Osteocyte (in vitro differentiated cells): Measurements from ENCODE around the gene PASD1. TPM values are rescaled to one million over a fixed set of nuclear protein-coding genes. Genes with fewer than 3 reads are reported as not detected.

Source experiments
- DNase-seq: peaks from one replicate; pipeline ENCODE4 v3.0.0; 2021; ENCODE audit warnings: mixed read lengths; ENCODE audit not compliant: unreplicated experiment; ENCODE audit errors: extremely low spot score
- H3K27ac Mint-ChIP-seq: one replicate; pipeline ENCODE4 v1.8.0; 2021; ENCODE audit warnings: mild to moderate bottlenecking, mixed read lengths; ENCODE audit not compliant: unreplicated experiment
- H3K27me3 Mint-ChIP-seq: one replicate; pipeline ENCODE4 v1.8.0; 2021; ENCODE audit warnings: mixed read lengths; ENCODE audit not compliant: unreplicated experiment
- H3K36me3 Mint-ChIP-seq: one replicate; pipeline ENCODE4 v1.8.0; 2021; ENCODE audit warnings: mixed read lengths; ENCODE audit not compliant: unreplicated experiment
- H3K4me1 Mint-ChIP-seq: one replicate; pipeline ENCODE4 v1.8.0; 2021; ENCODE audit warnings: mixed read lengths; ENCODE audit not compliant: unreplicated experiment
- H3K4me3 Mint-ChIP-seq: one replicate; pipeline ENCODE4 v1.8.0; 2021; ENCODE audit warnings: mild to moderate bottlenecking, moderate library complexity, mixed read lengths; ENCODE audit not compliant: unreplicated experiment
- H3K9me3 Mint-ChIP-seq: one replicate; pipeline ENCODE4 v1.8.0; 2021; ENCODE audit warnings: mixed read lengths; ENCODE audit not compliant: unreplicated experiment
- CTCF ChIP-seq: fragments of 200-600 bp; sonication (generic); IDR thresholded peaks from 2 replicates; pipeline ENCODE4 v1.5.0; 2021; ENCODE audit warnings: antibody characterized with exemption, mild to moderate bottlenecking, moderate library complexity
- total RNA-seq: library from RNA; stranded (reverse); gene quantifications from 2 replicates; pipeline ENCODE4 v1.2.1, GENCODE V29; 2021

PASD1 gene
- total RNA-seq, 1 donor from 2014 or later, result not detected

DNA sequence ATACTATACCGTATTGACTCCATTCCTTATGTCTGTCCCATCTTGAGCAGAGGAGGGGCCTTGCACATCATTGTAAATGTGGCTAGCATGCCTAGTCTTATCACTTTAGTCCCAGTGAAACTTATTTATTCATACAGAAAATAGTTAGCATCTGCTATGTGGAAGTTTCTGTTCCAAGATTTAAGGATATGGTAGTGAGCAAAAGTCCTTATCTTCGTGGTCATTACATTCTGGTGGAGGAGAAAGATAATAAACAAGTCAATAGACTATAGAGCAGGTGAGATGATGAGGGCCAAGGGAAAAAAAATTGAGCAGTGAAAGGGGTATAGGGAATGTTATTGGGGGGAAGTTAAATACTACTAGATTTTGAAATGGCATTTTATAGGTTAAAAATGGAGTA lies 68.3 kb downstream of the PASD1 start:
- no peaks in the 10 kb centered on the region for H3K4me1 Mint-ChIP-seq
- DNase-seq, result no peak
- no peak overlapping the region for H3K4me3 Mint-ChIP-seq
- no peak for TF ChIP-seq CTCF
- H3K36me3 Mint-ChIP-seq, result no peaks in the 10 kb centered on the region
- no peaks in the 10 kb centered on the region for H3K27me3 Mint-ChIP-seq
- no peak overlapping the region for H3K27ac Mint-ChIP-seq
- peaks cover 14% of the 10 kb centered on the region for H3K9me3 Mint-ChIP-seq

GRCh38 chrX:151633157-151633556 lies 69.7 kb downstream of the PASD1 start:
- H3K27me3 Mint-ChIP-seq, result no peaks in the 10 kb centered on the region
- H3K9me3 Mint-ChIP-seq, result peaks cover 20% of the 10 kb centered on the region
- no peaks in the 10 kb centered on the region for H3K36me3 Mint-ChIP-seq
- no peaks in the 10 kb centered on the region for H3K4me1 Mint-ChIP-seq
- no peak for DNase-seq
- H3K4me3 Mint-ChIP-seq, result no peak overlapping the region
- no peak for TF ChIP-seq CTCF
- H3K27ac Mint-ChIP-seq, result no peak overlapping the region

GRCh38 chrX:151634937-151635336 lies 71.5 kb downstream of the PASD1 start:
- Mint-ChIP-seq H3K4me3 (no peak overlapping the region), H3K27ac (no peak overlapping the region), H3K9me3 (peaks cover 29% of the 10 kb centered on the region), H3K36me3 (no peaks in the 10 kb centered on the region), H3K4me1 (no peaks in the 10 kb centered on the region), H3K27me3 (no peaks in the 10 kb centered on the region)
- no peak for DNase-seq
- TF ChIP-seq CTCF, result no peak

DNA sequence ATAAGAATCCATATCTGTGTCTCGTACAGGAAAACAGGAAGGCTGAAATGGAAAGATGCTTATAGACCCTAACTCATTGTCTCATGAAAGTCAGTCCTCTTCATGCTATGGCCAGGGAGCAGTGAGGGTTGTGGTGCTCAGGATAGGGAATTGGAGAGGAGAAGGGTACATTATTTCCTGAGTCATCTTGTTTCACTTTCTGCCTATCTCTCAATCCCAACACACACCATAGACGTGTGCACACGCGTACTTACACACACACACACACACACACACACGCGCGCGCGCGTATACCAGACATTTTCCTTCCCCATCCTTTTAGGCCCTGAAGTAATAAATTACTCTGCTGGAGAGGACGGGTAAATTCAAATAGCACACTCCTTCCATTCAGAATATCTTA lies 78.1 kb downstream of the PASD1 start:
- no peak overlapping the region for H3K27ac Mint-ChIP-seq
- no peak overlapping the region for H3K4me3 Mint-ChIP-seq
- H3K36me3 Mint-ChIP-seq, result no peaks in the 10 kb centered on the region
- H3K4me1 Mint-ChIP-seq, result no peaks in the 10 kb centered on the region
- TF ChIP-seq CTCF, result no peak
- no peak for DNase-seq
- H3K27me3 Mint-ChIP-seq, result no peaks in the 10 kb centered on the region
- H3K9me3 Mint-ChIP-seq, result peaks cover 26% of the 10 kb centered on the region

GRCh38 chrX:151675121-151675746 lies 111.8 kb downstream of the PASD1 start:
- no peak overlapping the region for H3K4me3 Mint-ChIP-seq
- H3K36me3 Mint-ChIP-seq, result no peaks in the 10 kb centered on the region
- H3K9me3 Mint-ChIP-seq, result peaks cover 34% of the 10 kb centered on the region
- no peaks in the 10 kb centered on the region for H3K27me3 Mint-ChIP-seq
- TF ChIP-seq CTCF, result no peak
- no peak overlapping the region for H3K27ac Mint-ChIP-seq
- no peaks in the 10 kb centered on the region for H3K4me1 Mint-ChIP-seq
- no peak for DNase-seq
